GM10266 (cell line): ENCODE results near the gene CCER1.
"Not testable (repeated sequence)": the region's sequence is repeated elsewhere in the genome, so short reads cannot be mapped to it uniquely, and the experiment has no call there.

Source experiments
- DNase-seq: peaks from one replicate; pipeline ENCODE4 v3.0.0; 2012; ENCODE audit errors: extremely low spot score
- CTCF ChIP-seq: IDR thresholded peaks from 2 replicates; pipeline ENCODE4 v1.5.1; 2012; ENCODE audit warnings: mild to moderate bottlenecking, low read depth; ENCODE audit not compliant: control insufficient read depth, insufficient read depth; ENCODE audit errors: missing control alignments

CCER1 gene

GRCh38 chr12:90990611-90991010, 35.6 kb upstream of the CCER1 start:
- no peak for TF ChIP-seq CTCF
- no peak for DNase-seq

GRCh38 chr12:90989686-90990111, 34.7 kb upstream of the CCER1 start:
- no peak for DNase-seq
- no peak for TF ChIP-seq CTCF

- no peak for TF ChIP-seq CTCF
- no peak for DNase-seq
These were observed 32.5 kb upstream of the CCER1 start for GRCh38 chr12:90987520-90987919.

- DNase-seq, result no peak
- no peak for TF ChIP-seq CTCF
These were observed 32.1 kb upstream of the CCER1 start for GRCh38 chr12:90987101-90987500.

GRCh38 chr12:90985331-90985730, 30.4 kb upstream of the CCER1 start:
- DNase-seq, result not testable (repeated sequence)

- no peak for TF ChIP-seq CTCF
- DNase-seq, result no peak
These were observed 29.1 kb upstream of the CCER1 start for GRCh38 chr12:90984114-90984513.

GRCh38 chr12:90982170-90982569, 27.2 kb upstream of the CCER1 start:
- no peak for DNase-seq
- no peak for TF ChIP-seq CTCF

- no peak for DNase-seq
These were observed 25.0 kb upstream of the CCER1 start for GRCh38 chr12:90979951-90980350.

More at GRCh38 chr12:90979951-90980350, 25.0 kb upstream of the CCER1 start:
- no peak for TF ChIP-seq CTCF
